NCI-H748 (cell line): Measurements from ENCODE around the gene SLC25A40.
A peak's percentile ranks its signal among the peaks of the same experiment; 100 is the strongest.
"Not testable (repeated sequence)": the region's sequence is repeated elsewhere in the genome, so short reads cannot be mapped to it uniquely, and the experiment has no call there.

Experiments
- DNase-seq: peaks from one replicate; lab custom pipeline; 2025; ENCODE audit not compliant: unreplicated experiment; lab: John Stamatoyannopoulos, UW

Gene SLC25A40

DNA sequence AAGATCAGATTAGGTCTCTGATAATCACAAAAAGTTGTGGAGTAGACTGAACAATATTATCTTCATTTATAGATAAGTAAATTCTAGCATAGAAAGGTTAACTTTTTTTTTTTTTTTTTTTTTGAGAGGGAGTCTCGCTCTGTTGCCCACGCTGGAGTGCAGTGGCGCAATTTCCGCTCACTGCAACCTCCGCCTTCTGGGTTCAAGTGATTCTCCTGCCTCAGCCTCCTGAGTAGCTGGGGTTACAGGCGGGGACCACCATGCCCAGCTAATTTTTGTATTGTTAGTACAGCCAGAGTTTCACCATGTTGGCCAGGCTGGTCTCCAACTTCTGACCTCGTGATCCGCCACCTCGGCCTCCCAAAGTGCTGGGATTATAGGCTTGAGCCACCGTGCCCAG lies 2.8 kb downstream of the SLC25A40 start:
- DNase-seq: not testable (repeated sequence)

DNA sequence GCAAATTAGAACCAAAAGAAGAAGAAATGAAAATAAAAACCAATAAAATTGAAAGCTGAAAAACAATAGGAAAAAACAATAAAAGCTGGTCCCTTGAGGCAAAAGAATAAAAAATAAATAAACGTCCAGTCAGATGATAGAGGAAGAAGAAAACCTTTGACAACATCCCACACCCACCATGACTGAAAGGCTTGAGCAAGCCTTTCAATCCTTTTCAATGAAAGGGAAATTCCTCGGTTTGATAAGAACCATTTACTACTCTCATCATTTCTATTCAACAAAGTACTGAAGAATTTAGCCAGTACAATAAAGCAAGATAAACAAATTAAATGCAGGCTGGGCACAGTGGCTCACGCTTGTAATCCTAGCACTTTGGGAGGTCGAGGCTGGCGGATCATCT lies 3.8 kb downstream of the SLC25A40 start:
- DNase-seq: no peak

DNA sequence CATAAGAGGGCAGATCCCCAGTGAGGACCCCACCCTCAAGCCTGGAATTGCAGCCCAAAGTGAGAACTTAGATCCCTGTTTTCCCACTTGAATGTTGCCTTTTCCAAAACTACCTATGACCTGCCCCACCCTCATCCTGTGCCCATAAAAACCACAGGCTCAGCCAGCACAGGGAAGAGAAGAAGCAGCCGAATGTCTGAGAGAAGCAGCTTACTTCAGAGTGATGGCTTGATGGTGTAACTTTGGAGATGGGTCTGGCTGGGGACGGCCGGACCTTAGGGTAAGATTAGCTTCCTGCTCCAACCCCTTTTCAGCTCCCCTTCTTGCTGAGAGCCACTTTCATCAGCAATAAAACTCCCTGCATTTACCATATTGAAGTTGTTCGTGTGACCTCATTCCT lies 5.7 kb downstream of the SLC25A40 start:
- no peak for DNase-seq

DNA sequence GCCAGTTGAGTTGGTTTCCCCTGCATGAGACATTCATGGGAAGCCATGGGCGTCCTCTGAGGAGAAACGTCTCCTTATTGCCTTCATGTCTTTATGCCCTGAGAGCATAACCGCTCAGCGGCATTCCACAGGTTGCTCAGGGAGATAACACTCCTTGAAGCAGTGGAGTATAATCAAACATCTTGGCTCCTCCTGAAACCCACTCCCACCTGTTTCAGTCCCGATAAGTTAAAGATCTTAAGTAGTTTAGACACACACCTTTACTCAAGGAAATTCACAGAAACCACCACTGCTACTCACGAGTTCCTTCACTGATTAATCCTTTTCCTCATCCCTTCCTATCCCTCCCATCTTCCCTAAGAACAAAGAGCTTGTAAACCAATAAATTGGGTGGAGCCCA lies 9.6 kb downstream of the SLC25A40 start:
- not testable (repeated sequence) for DNase-seq

DNA sequence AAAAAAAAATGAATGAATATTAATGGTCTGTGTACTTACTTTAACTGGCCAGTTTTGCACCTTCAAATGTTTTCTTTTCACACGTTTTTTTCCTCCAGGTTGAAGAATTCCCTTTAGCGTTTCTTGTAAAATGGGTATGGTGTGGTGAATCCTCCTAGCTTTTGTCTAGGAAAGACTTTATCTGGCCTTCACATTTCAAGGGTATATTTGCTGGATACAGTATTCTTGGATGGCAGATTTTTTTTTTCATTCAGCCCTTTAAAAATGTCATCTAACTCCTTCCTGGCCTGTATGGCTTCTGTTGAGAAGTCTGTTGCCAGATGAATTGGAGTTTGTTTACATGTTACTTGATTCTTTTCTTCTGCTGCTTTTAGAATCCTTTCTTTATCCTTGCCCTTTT lies 10.1 kb downstream of the SLC25A40 start:
- no peak for DNase-seq

DNA sequence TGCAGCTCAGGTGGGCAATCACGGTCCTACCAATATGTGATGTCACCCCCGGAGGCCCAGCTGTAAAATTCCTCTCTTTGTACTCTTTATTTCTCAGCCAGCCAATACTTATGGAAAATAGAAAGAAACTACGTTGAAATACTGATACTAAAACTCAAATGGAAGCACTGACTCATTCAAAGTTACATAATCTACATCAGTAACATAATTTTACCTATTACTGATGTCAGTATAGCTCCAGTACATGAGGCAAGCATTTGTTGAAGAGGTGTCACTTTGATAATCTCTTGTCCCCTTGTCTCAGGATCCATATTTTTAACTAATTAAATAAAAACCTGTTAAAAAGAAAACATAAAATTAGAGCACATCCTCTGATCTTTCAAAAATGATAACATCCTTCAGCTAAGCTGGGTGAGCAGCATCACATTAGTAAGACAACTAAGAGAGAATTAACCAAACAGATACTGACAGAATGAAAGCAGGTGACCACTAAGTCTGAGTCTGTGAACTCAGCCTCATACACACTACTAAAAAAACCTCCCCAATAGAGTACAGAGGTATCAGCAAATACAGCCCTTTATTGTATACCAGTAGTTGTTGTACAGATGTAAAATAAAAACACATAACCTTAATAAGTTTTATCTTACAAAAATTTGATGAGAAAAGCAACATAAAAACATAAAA lies 17.6 kb downstream of the SLC25A40 start:
- DNase-seq: no peak

DNA sequence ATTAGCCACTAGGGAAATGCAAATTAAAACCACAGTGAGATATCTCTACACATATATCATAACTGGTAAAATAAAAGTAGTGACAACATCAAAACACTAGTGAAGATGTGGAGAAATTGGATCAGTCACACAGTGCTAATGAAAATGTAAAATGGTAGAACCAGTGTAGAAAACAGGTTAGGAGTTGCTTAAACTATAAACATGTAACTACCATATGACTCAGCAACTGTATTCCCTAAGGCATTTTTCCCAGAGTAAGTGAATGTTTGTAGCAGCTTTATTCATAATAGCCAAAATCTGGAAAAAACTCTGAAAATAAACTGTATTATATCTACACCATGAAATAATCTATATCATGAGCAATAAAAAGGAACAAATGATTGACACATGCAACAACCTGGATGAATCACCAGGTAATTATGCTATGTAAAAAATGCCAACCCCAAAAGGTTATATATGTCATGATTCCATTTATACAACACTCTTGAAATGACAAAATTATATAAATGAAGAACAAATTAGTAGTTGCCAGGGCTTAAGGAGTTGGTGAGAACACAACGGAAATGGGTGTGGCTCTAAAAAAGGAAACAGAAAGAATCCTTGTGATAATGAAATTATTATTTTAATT lies 22.8 kb downstream of the SLC25A40 start:
- no peak for DNase-seq

DNA sequence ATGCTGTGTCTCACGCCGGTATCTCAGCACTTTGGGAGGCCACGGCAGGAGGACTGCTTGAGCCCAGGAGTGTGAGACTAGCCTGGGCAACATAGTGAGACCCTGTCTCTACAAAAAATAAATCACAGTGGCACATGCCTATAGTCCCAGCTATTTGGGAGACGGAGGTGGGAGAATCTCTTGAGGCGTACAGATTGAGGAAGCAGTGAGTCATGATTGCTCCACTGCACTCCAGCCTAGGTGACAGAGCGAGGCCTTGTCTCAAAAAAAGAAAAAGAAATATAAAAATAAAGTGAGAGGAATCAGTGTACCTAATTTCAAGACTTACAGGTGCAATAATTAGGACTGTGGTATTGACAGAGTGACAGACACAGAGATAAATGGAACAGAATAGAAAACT lies 23.9 kb downstream of the SLC25A40 start:
- no peak for DNase-seq

DNA sequence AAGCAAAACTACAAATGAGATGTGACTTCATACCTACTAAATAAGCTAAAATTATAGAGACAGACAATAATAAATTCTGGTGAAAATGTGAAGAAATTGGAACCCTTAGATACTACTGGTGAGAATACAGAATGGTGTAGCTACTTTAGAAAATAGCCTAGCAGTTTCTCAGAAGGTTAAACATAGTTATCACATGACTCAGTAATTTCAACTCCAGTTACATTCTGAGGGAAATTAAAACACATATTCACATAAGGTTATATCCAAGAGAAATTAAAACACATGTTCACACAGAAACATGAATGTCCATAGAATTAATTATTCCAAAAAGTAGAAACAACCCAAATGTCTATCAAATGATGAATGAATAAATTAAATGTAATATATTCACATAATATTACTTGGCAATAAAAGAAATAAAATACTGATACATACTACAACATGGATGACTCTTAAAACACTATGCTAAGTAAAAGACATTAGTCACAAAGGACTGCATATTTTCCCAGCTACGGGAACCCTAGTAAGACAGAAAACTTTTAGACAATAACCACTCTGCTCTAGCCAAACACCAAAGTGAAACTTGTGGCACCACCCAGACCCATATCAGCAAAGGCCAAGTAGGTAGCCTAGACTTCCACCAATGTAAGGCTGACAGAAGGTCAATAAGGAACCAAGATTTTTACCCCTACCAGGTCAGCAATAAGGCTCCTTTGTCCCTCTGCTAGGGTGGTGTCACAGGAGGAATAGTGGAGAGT lies 25.1 kb downstream of the SLC25A40 start:
- DNase-seq: no peak

DNA sequence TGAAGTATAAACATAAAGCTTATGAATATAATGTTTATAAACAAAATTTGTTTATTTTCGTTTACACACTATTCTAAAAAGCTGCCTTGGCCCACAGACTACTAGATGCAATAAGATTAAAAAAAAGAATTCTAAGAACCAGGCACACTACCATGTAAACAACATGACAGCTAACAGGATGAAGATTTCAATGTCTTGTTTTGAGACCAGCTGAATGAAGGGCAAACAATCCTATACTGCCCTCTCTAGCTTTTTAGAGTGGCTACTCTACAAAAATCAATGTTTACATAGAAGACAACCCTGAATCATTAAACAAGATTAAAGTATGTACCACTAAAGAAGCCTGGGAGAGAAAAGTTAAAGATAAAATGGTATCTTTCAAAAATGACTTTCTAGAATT lies 38.6 kb downstream of the SLC25A40 start:
- peak; percentile 28 for DNase-seq

DNA sequence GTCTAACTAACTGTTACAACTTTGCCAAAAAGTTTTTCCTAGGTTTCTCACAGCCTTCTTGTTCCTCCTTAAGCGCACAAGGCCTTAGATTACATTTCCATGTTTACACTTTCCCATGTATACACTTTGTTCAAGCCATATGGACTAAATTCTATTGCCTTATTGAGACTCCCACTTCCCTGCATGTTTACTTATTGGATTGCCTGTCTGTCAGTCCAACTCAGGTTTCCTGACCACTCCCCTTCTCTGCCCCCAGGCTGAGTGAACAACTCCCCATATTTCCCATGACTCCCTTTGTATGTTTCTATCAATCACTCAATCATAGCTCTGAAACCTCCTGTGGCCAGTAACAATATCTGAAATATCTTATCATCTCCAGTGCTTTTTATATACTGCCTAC lies 43.0 kb downstream of the SLC25A40 start:
- DNase-seq: peak; percentile 36

DNA sequence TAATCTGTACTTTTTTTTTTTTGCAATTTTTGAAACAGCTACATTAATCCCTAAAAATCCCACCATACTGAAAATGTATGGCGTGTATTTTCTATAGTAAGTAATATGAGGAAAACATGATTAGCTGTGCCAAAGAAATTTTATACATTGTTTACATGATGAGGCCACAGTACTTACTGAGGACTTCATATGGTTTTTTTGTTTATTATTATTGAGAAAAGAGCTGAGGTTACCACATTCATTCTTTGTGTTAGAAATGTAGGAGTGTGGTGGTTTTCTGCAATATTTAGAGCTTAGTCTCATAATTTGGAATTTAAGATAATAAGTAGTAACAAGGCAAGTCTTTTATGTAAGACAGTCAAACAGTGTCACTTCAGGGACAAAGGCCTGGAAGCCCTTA lies 45.1 kb downstream of the SLC25A40 start:
- DNase-seq: no peak

DNA sequence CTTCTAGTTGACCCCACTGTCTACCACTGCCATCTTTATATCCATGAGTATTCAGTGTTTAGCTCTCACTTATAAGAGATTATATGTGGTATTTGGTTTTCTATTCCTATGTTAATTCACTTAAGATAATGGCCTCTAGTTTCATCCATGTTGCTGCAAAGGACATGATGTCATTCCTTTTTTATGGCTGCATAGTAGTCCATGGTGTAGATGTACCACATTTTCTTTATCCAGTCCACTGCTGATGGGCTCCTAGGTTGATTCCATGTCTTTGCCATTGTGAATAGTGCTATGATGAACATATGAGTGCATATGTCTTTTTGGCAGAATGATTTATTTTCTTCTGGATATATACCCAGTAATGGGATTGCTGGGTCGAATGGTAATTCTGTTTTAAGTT lies 47.8 kb downstream of the SLC25A40 start:
- DNase-seq: not testable (repeated sequence)

DNA sequence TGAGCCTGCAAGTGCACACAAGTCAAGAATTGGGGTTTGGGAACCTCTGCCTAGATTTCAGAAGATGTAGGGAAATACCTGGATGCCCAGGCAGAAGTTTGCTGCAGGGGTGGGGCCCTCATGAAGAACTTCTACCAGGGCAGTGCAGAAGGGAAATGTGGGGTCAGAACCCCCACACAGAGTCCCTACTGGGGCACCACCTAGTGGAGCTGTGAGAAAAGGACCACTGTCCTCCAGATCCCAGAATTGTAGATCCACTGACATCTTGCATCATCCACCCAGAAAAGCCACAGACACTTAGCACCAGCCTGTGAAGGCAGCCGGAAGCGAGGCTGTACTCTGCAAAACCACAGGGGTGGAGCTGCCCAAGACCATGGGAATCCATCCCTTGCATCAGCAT lies 50.8 kb downstream of the SLC25A40 start:
- DNase-seq: not testable (repeated sequence)

DNA sequence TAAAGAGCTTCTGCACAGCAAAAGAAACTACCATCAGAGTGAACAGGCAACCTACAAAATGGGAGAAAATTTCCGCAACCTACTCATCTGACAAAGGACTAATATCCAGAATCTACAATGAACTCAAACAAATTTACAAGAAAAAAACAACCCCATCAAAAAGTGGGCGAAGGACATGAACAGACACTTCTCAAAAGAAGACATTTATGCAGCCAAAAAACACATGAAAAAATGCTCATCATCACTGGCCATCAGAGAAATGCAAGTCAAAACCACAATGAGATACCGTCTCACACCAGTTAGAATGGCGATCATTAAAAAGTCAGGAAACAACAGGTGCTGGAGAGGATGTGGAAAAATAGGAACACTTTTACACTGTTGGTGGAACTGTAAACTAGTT lies 54.1 kb downstream of the SLC25A40 start:
- DNase-seq: not testable (repeated sequence)

DNA sequence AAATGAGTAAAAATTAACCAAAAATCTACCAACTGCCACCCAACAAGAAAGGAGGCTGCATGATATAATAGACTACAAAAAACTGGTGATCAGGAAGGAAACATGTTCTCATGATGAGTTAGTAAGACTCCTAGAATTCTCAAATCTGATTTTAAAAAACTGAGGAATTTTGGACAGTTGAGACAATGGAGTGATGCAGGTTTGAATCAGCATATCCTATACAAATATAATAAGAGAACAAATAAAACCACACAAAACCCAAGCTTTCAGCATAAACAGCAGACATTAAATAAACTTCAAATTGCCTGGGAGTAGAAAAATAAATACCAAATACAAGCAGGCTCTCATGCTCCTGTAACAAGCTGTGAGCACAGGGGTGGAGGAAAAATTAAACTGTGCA lies 57.8 kb downstream of the SLC25A40 start:
- no peak for DNase-seq

DNA sequence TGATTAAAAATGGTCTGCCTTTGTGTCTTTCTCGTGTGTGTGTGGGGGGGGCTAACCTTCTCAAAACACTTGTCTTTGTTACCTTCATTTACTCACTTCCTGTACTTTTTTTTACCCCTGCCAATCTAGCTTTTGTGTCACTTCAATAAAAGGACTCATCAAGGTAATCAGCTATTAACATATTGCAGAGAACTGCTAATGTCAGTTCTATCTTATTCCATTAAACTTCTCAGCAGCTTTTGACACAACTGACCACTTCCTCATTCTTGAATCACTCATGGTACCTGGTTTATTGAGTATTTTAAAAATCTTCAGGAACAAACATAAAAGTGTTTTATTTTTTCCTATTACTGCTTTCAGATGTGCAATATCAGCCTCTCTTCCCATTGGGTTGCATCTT lies 59.8 kb downstream of the SLC25A40 start:
- DNase-seq: peak; percentile 82

DNA sequence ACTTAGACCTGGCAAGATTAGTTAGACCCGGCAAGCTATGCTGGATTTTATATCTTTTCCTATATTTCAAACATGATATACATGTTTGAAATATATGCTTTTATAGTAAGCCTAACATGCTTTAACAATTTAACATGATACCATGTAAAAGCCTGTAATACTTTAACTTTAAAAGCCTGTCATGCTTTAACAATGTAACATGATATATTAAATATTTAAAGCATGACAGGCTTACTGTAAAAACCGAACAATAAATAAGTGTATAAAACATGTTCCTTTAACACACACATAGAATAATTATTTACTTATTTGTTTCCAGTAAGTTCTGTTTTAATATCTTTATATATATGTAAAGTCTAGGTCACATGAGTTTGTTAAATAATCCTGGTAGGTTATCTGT lies 65.4 kb downstream of the SLC25A40 start:
- no peak for DNase-seq

DNA sequence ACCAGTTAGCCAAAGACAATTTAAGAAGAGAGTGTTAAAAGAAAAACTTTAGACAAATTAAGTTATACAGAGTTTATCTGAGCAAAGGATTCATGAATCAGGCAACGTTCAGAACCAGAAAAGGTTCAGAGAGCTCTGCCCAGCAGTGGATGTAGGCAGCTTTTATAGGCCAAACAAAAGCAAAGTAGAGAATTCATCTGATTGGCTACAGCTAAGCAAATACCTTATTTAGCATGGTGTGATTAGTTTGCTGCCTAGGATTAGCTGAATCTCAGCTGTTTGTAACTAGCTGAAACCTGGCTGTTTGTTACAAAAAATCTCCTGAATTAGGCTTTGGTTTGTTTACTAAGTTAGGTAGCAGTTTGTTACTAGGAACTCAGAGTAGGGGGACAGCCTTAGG lies 66.0 kb downstream of the SLC25A40 start:
- DNase-seq: peak; percentile 41

DNA sequence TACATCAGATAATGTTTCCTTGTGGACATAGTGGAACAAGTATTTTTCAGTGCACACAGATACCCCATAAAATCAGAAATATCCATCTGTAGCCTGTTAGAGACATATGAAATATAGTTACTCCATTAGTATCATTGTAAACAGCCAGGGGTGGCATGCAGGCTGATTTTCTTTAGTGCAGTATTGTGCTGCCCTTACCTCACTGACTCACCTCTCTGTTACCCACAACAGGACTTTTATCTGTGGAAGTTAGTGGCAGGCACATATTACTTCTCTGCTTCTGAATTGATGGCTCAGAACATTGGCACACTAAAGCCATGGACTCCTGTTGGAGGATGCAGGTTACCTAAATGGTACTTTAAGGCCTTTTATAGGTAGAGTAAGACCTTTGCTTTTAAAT lies 70.0 kb downstream of the SLC25A40 start:
- no peak for DNase-seq

DNA sequence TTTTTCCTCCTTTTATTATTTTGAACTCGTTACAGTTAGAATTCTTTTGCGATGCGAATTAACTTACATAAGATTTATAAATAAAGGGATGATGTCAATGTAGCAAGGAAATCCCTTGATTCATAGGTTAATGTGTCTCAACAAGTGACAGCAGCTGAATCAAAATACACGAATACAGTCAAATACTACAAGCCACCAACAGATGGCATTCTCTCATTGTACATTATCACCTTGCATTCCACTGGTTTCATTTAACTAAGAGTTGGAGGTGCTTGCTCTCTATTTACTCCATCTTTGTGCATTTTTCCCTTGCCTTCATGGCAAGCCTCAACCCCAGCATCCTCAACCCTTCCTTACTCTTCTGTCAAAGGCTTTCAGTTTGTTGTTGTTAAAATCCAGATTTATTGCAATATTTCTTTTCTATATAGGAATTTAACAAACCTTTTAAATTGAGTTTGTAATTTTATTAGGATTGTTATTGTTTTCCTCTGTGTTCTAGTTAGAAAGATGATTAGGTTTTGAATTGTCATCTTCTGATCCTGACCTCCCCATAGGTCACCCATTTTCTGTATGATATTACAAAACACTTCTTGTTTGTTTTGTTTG lies 78.3 kb downstream of the SLC25A40 start:
- peak; percentile 80 for DNase-seq

DNA sequence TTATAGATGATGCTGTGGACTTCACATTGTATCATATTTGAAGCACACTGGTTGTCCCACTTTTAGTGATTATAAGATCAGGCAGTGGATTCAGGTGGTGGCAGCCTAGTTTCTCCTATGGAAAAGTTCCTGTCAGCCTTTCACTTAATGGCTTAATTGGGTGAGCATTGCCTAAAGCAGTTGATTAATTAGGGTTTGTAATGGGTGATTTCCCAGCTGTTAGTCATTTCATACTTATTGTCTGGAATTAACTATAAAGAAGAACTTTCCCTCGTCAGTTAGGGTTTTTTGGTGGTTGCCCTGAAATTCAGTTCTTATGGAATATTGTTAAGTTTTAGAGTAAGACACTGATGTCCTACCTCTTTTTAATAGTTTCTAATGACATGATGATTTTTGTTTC lies 78.8 kb downstream of the SLC25A40 start:
- no peak for DNase-seq
